K562 (cell line): Measurements from ENCODE around the gene CLEC4M.
"Not testable (repeated sequence)": the region's sequence is repeated elsewhere in the genome, so short reads cannot be mapped to it uniquely, and the experiment has no call there.

Experiments
- ARID1B ChIP-seq: fragments of 450-650 bp; IDR thresholded peaks from 2 replicates; pipeline ENCODE4 v1.6.1; 2016; ENCODE audit warnings: antibody characterized with exemption, mild to moderate bottlenecking, inconsistent platforms
- EZH2 ChIP-seq: IDR thresholded peaks from 2 replicates; pipeline ENCODE4 v1.6.1; 2012; ENCODE audit warnings: low read depth, mild to moderate bottlenecking, inconsistent platforms, low read length, borderline replicate concordance
- FOS ChIP-seq: IDR thresholded peaks from 3 replicates; pipeline ENCODE4 v1.6.1; 2011; ENCODE audit not compliant: insufficient read length; ENCODE audit errors: extremely low read depth
- LARP7 ChIP-seq: fragments of 450-650 bp; IDR thresholded peaks from 2 replicates; pipeline ENCODE4 v1.6.1; 2016
- MEF2A ChIP-seq: IDR thresholded peaks from 2 replicates; pipeline ENCODE4 v1.6.1; 2011; ENCODE audit warnings: low read depth, mild to moderate bottlenecking, low read length, moderate library complexity; ENCODE audit not compliant: control insufficient read depth
- REST ChIP-seq, 2 experiments: fragments of 450-650 bp; formaldehyde crosslinking in 1 of 2; IDR thresholded peaks; 2 replicates each; pipeline versions ENCODE4 v1.4.0 to v1.6.1; 2014 to 2020; ENCODE audit warnings: mild to moderate bottlenecking in 2 of 2, borderline replicate concordance in 1 of 2, low read depth in 1 of 2
- SMAD4 ChIP-seq: fragments of 250-450 bp; sonication (Bioruptor Pico); conservative IDR thresholded peaks from 2 replicates; pipeline ENCODE4 v1.8.0; 2021; ENCODE audit warnings: inconsistent platforms, mild to moderate bottlenecking, moderate library complexity
- SPI1 ChIP-seq: IDR thresholded peaks from 2 replicates; pipeline ENCODE4 v1.6.1; 2011; ENCODE audit warnings: low read depth, low read length, control low read depth, borderline replicate concordance
- THRAP3 ChIP-seq: fragments of 450-650 bp; IDR thresholded peaks from 2 replicates; pipeline ENCODE4 v1.6.1; 2016; ENCODE audit warnings: mild to moderate bottlenecking, inconsistent platforms, borderline replicate concordance
- ZFX ChIP-seq: sonication (generic); formaldehyde crosslinking; IDR thresholded peaks from 2 replicates; pipeline ENCODE4 v1.8.0; 2022; ENCODE audit warnings: mild to moderate bottlenecking, missing genetic modification reagents, moderate library complexity

GRCh38 chr19:7764157-7764556, 1.1 kb downstream of the CLEC4M start:
- not testable (repeated sequence) for TF ChIP-seq SPI1; EZH2; ZFX; MEF2A; FOS; REST (IDR thresholded peaks at IDR 0.05; ENCODE audit: borderline replicate concordance); REST (CRISPR knock-in tag; IDR thresholded peaks at IDR 0.05; ENCODE audit: low read depth); SMAD4 (CRISPR knock-in tag); LARP7; THRAP3
- peak; percentile 75 for TF ChIP-seq ARID1B
